Lung (tissue), 12 donors: ENCODE results near the gene FARP1. TPM values are rescaled to one million over a fixed set of nuclear protein-coding genes. Genes with fewer than 3 reads are reported as not detected.

Source experiments
- ATAC-seq: fragments of 200-7000 bp; cut with Tn5 transposase; one replicate; pipeline ENCODE4 v1.9.1; 2020; ENCODE audit warnings: moderate number of reproducible peaks; ENCODE audit not compliant: insufficient read depth, low FRiP score
- DNase-seq, 3 donors: peaks; one replicate each; pipeline ENCODE4 v3.0.0-alpha.2; 2013 to 2017
- H3K27ac ChIP-seq, 2 donors: one replicate each; pipeline ENCODE4 v1.5.1; 2013; ENCODE audit warnings: mild to moderate bottlenecking in 2 of 2, moderate library complexity in 2 of 2, control low read depth in 1 of 2, inconsistent platforms in 1 of 2, low read depth in 1 of 2, low read length in 1 of 2
- H3K27me3 ChIP-seq, 3 donors: one replicate each; pipeline ENCODE4 v1.5.1; 2013; ENCODE audit warnings: low read length in 2 of 3; ENCODE audit not compliant: control insufficient read depth in 3 of 3, insufficient read depth in 3 of 3
- H3K36me3 ChIP-seq, 4 donors: one replicate each; pipeline ENCODE4 v1.5.1; 2013; ENCODE audit warnings: low read length in 4 of 4, mild to moderate bottlenecking in 1 of 4, moderate library complexity in 1 of 4; ENCODE audit not compliant: control insufficient read depth in 4 of 4, insufficient read depth in 4 of 4
- H3K4me1 ChIP-seq, 5 donors: one replicate each; pipeline ENCODE4 v1.5.1; 2013; ENCODE audit warnings: low read length in 5 of 5, mild to moderate bottlenecking in 2 of 5, moderate library complexity in 1 of 5; ENCODE audit not compliant: control insufficient read depth in 5 of 5, insufficient read depth in 5 of 5
- H3K4me3 ChIP-seq: one replicate; pipeline ENCODE4 v1.5.1; 2013; ENCODE audit warnings: mild to moderate bottlenecking, control low read depth, moderate library complexity
- H3K9ac ChIP-seq, 2 donors: one replicate each; pipeline ENCODE4 v1.5.1; 2013; ENCODE audit warnings: low read length in 2 of 2, control low read depth in 1 of 2; ENCODE audit not compliant: insufficient read depth in 1 of 2
- H3K9me3 ChIP-seq, 4 donors: one replicate each; pipeline ENCODE4 v1.5.1; 2013; ENCODE audit warnings: low read length in 3 of 4, mild to moderate bottlenecking in 1 of 4, moderate library complexity in 1 of 4; ENCODE audit not compliant: control insufficient read depth in 4 of 4, insufficient read depth in 3 of 4
- CTCF ChIP-seq: IDR thresholded peaks from 2 replicates; pipeline ENCODE4 v1.5.1; 2012; ENCODE audit warnings: mild to moderate bottlenecking; ENCODE audit errors: control extremely low read depth, extremely low read depth
- WGBS, 2 donors: extraction: QIAGEN DNeasy Blood & Tissue Kit; methylation state at CpG; one replicate each; pipeline ENCODE4 v1.1.7; 2013; 5-methylcytosine and 5-hydroxymethylcytosine counted together
- polyA plus RNA-seq, 2 donors: library from polyadenylated mRNA; stranded (reverse); fragments of 200-250 nt; gene quantifications; one replicate each; pipeline ENCODE4 v1.2.1, GENCODE V29; 2013
- total RNA-seq, 2 donors: library from RNA; depleted of rRNA in 1 of 2; stranded (reverse); fragments of >200 nt in 1 of 2; gene quantifications; one replicate each; pipeline ENCODE4 v1.2.1, GENCODE V29; 2014 to 2021
- donor health status: control.
- donor health status: control.
- donor health status: Bipolar disorder and iron deficiency.
- donor health status: healthy.
- donor health status: DM: yes; HTN: yes; CAD: no.

The FARP1 gene
- total and polyA plus RNA-seq, 4 donors = 20.8 to 102 (median 54.4) TPM

- no peak for ATAC-seq
- H3K4me1 ChIP-seq = peaks cover 8 to 33% (median 29%) of the 10 kb centered on the region in 5 donors
Measured at GRCh38 chr13:98176777-98177608, 34.1 kb downstream of the FARP1 start, which contains the start of gene RNF113B. TSS of gene RNF113B (minus strand) at chr13:98177269. CDS start at chr13:98177236, 33 bp downstream.

GRCh38 chr13:98180092-98180491 is 37.2 kb downstream of the FARP1 start:
- Histone ChIP-seq H3K36me3 (peaks cover 0 to 5% (median 3%) of the 10 kb centered on the region in 4 donors), H3K27me3 (no peaks in the 10 kb centered on the region), H3K9me3 (no peaks in the 10 kb centered on the region), H3K9ac (no peak overlapping the region), H3K4me3 (no peak overlapping the region), H3K27ac (no peak overlapping the region), H3K4me1 (peaks cover 0 to 4% (median 0%) of the 10 kb centered on the region in 5 donors)
- ATAC-seq = no peak
- 86 to 88% methylated on average over 3 of the region's 3 CpGs for WGBS, 2 donors
- TF ChIP-seq CTCF = no peak
- no peak for DNase-seq

More at GRCh38 chr13:98176777-98177608, 34.1 kb downstream of the FARP1 start, which contains the start of gene RNF113B:
- no peaks in the 10 kb centered on the region for H3K9me3 ChIP-seq
- peaks cover 0 to 5% (median 3%) of the 10 kb centered on the region in 4 donors for H3K36me3 ChIP-seq
- TF ChIP-seq CTCF = no peak
- no peak for DNase-seq
- H3K4me3 ChIP-seq = no peak within 1 kb of the TSS
- WGBS, 2 donors = 96 to 97% methylated on average over 58 of the region's 58 CpGs
- H3K27ac ChIP-seq = peak within 1 kb of the TSS in 1 of 2 donors; percentile 6
- H3K9ac ChIP-seq = no peak within 1 kb of the TSS
- no peaks in the 10 kb centered on the region for H3K27me3 ChIP-seq

DNA sequence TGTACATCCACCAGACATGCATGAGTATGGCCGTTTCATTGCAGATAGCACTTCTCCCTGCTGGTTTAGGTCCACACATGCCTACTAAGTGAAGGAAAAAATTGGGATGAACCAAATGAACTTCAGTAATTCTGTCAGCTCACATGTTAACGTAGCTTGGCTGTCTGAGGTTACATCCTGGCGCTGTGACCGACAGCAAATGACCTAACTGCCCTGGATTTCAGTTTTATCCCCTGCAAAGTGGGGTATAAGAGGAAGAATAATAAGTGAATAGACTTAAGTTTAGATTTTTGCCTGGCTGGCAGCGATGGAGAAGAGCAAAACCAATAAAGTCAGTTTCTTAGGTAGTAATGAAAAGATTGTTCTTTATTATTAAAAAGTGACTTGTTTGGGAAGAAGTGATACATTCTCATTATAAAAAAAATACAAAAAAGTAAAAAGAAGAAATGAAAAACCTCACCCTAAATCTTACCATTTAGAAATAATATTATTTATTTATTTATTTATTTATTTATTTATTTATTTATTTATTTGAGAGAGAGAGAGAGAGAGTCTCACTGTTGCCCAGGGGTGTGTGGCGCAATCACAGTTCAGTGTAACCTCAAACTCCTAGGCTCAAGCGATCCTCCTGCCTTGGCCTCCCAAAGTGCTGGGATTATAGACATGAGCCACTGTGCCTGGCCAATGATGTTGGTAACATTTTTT is 38.4 kb downstream of the FARP1 start:
- no peak for DNase-seq

More for the DNA sequence above, 38.4 kb downstream of the FARP1 start:
- ATAC-seq = no peak
- TF ChIP-seq CTCF = no peak
- H3K9me3 ChIP-seq = no peaks in the 10 kb centered on the region
- no peaks in the 10 kb centered on the region for H3K27me3 ChIP-seq
- no peak overlapping the region for H3K27ac ChIP-seq
- H3K9ac ChIP-seq = no peak overlapping the region
- WGBS, 2 donors = 91 to 92% methylated on average over 7 of the region's 7 CpGs
- no peaks in the 10 kb centered on the region for H3K4me1 ChIP-seq
- no peak overlapping the region for H3K4me3 ChIP-seq
- peaks cover 0 to 5% (median 3%) of the 10 kb centered on the region in 4 donors for H3K36me3 ChIP-seq
